ENCODE measurements around the gene OR2V2. TPM values are rescaled to one million over a fixed set of nuclear protein-coding genes. Genes with fewer than 3 reads are reported as not detected.

The OR2V2 gene
- total RNA-seq, 1 experiment from 2014 or later = not detected

DNA sequence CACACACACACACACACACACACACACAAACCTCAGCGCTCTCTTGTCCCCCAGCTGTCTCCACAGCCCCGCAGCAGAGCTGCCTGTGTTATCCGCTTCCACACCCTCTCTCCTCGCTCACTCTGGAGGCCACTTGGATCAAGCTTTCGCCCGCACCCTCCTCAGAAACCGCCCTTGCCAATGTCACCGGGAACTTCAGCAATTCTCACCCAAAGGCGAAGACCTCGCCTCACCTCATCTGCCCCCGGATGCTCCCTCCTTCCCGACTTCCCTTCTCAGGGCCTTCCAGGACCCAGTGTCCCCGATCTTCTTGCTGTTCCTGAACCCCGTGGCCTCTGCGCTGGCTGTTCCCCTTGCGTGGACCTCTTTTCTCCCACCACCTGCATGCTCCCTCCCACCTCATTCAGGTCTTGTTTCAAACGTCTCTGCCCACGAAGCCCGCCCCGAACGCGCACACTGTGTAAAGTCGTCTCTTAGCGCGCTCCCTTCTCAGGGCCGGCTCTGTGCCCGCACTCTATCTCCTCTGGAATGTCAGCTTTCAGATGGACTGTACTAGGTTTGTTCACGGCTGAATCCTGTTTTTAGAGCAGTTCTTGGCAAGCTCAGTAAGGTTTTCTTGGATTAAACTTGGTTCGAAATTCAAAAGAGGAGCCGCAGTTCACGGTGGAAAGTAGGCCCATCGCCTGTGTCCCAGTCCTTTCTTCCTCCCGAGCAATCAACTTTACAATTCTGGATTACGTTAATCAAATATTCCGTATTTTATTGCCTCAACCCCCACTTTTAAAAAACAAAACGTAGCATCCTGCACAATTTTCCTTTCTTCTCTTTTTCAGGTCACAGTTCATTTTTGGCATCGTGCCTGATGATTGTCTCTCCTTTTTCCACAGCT lies 58.6 kb downstream of the OR2V2 start:
- peak; percentile 58 for DNase-seq (ENCODE audit: low spot score)

DNA sequence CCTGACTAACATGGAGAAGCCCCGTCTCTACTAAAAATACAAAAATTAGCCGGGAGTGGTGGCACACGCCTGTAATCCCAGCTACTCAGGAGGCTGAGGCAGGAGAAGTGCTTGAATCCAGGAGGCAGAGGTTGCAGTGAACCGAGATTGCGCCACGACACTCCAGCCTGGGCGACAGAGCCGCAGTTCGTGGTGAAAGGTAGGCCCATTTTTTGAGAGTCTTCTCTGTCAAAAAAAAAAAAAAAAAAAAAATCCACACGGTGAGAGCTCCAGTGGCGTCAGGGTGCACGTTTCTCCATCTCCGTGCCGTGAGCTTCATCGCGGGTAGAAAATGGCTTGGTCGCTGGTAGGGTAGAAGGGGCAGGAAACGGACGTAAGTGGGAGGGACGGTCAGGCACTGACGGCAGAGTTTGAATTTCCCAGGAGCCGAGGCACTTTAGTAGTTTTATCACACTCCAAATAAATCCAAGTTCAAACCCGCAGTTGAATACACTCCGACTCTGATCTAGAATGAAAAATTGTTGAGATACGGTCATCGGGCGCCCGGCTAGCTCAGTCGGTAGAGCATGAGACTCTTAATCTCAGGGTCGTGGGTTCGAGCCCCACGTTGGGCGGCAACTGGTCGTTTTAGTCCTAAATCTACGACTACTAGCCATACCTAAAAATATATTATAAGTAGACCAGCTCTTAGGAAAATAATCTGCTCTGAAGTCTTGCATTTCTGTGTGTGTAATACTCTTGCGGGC lies 60.0 kb downstream of the OR2V2 start:
- DNase-seq (ENCODE audit: low spot score) = peak; percentile 95

DNA sequence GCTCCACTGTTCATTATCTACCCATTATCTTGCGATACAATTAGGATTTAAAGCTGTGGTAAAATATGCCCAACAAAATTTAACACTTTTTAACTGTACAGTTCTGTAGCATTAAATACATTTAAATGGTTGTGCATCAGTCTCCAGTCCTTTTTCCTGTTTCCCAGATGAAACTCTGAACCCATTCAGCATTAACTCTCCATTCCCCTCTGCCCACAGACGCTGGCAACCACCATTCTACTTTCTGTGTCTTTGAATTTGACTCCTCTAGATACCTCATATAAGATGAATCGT lies 60.5 kb downstream of the OR2V2 start:
- DNase-seq (ENCODE audit: low spot score) = no peak

Other genes starting within 250 kb of the OR2V2 start
- 0.13 and 1.0 TPM in 2 replicates for gene BTNL8, start 248.4 kb upstream of the OR2V2 start, total RNA-seq (2014; rRNA removed; shearing (Covaris generic))
- gene BTNL3, start 158.7 kb upstream of the OR2V2 start, total RNA-seq (2014; rRNA removed; shearing (Covaris generic)) = not detected in 2 replicates
- 32.4 and 36.7 TPM in 2 replicates for gene BTNL9, start 107.3 kb upstream of the OR2V2 start, total RNA-seq (2014; rRNA removed; shearing (Covaris generic))
- gene OR2V1, start 16.4 kb upstream of the OR2V2 start, total RNA-seq (2014; rRNA removed; shearing (Covaris generic)) = not detected in 2 replicates
- 2.9 and 5.5 TPM in 2 replicates for gene TRIM7, start 57.6 kb downstream of the OR2V2 start, total RNA-seq (2014; rRNA removed; shearing (Covaris generic))
- 29.9 and 37.9 TPM in 2 replicates for gene TRIM41, start 75.7 kb downstream of the OR2V2 start, total RNA-seq (2014; rRNA removed; shearing (Covaris generic))
- 4,450 and 4,738 TPM in 2 replicates for gene RACK1, start 96.3 kb downstream of the OR2V2 start, total RNA-seq (2014; rRNA removed; shearing (Covaris generic))
- 4.0 and 4.8 TPM in 2 replicates for gene TRIM52, start 113.6 kb downstream of the OR2V2 start, total RNA-seq (2014; rRNA removed; shearing (Covaris generic))
- not detected in 2 replicates for gene OR4F3, start 219.7 kb downstream of the OR2V2 start, total RNA-seq (2014; rRNA removed; shearing (Covaris generic))